Choroid plexus epithelial cell (primary cell): Measurements from ENCODE around the gene HDLBP.

Experiments used
- DNase-seq: peaks from one replicate; pipeline ENCODE4 v3.0.0-alpha.2; 2010; ENCODE audit warnings: low read depth
- H3K4me3 ChIP-seq: 2 replicates; pipeline ENCODE4 v1.5.1; 2011; ENCODE audit warnings: low read depth, mild to moderate bottlenecking, control low read depth, low read length, moderate library complexity
- TF ChIP-seq, protein P1 (sequence below): conservative IDR thresholded peaks from 2 replicates; pipeline ENCODE4 v1.5.1; 2011; ENCODE audit warnings: low read depth, mild to moderate bottlenecking, control low read depth, inconsistent platforms, low read length, moderate library complexity

Gene HDLBP

DNA sequence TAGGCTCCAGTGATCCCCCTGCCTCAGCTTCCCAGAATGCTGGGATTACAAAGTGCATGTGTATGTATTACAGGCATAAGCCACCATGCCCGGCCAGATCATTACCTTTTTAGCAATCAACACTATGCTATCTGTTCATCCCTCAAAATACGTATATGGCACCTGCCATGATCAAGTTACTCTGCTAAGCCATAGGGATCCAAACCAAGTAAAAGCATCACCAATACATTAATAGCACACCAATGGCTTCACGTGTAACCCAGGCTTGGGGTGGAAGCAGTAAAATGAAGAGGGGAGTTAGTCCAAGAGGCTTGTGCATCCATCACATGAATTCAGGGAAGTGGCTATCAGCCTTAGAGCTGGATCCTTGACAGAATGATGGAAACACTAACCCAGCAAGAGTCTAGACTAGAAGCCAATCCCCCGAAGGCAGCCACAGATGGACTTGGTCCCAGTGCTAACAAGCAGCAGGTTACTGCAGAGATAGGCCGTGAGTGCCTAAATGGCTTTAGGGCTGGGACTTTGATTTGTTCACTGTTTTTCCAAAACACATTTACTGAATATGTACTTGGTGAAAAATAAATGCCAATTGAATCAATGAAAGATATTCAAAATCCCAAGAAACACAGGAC lies 11.3 kb downstream of the HDLBP start:
- no peak for DNase-seq
- TF ChIP-seq, protein P1, sequence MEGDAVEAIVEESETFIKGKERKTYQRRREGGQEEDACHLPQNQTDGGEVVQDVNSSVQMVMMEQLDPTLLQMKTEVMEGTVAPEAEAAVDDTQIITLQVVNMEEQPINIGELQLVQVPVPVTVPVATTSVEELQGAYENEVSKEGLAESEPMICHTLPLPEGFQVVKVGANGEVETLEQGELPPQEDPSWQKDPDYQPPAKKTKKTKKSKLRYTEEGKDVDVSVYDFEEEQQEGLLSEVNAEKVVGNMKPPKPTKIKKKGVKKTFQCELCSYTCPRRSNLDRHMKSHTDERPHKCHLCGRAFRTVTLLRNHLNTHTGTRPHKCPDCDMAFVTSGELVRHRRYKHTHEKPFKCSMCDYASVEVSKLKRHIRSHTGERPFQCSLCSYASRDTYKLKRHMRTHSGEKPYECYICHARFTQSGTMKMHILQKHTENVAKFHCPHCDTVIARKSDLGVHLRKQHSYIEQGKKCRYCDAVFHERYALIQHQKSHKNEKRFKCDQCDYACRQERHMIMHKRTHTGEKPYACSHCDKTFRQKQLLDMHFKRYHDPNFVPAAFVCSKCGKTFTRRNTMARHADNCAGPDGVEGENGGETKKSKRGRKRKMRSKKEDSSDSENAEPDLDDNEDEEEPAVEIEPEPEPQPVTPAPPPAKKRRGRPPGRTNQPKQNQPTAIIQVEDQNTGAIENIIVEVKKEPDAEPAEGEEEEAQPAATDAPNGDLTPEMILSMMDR, result no peak
- no peak overlapping the region for H3K4me3 ChIP-seq

DNA sequence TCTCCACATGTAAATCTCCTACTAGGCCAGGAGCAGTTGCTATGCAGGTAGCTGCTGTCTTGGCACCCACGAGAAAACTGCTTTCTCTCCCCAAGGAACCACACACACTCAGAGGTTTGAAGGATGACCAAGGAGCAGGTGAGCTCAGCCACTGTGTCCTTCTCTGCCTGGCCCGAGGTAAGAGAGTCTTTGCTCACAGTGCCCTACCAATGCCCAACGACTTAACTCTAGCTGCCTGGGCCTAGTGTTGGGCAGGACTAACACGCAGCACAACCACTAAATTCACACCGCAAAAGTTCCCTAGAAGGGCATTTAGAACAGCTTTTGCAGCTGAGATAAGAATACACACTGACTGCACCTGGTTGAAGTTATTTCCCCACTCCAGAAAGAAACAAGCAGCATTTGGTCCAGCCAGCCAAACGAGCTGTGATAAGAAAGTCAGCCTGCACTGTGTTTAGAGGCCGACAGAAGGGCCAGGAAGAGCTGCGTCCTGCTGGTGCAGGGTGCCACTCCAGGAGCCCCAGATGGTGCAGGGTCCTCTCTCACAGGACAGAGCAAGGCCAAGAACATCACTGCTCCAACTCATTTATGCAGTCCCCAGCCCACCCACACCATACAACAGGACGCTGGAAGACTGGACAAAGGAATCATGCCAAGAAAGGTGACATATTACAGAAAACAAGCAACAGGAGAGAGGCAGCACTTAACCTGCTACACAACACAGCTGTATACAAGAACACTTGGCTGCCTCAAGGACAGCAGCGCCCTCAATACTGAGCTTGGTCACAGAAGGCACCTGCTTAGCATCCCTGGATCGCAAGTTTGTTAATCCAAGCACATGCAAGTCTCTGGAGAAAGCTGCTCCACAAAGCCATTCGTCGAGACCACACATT lies 12.5 kb downstream of the HDLBP start:
- DNase-seq, result no peak
- H3K4me3 ChIP-seq, result no peak overlapping the region
- TF ChIP-seq, protein P1, result no peak

DNA sequence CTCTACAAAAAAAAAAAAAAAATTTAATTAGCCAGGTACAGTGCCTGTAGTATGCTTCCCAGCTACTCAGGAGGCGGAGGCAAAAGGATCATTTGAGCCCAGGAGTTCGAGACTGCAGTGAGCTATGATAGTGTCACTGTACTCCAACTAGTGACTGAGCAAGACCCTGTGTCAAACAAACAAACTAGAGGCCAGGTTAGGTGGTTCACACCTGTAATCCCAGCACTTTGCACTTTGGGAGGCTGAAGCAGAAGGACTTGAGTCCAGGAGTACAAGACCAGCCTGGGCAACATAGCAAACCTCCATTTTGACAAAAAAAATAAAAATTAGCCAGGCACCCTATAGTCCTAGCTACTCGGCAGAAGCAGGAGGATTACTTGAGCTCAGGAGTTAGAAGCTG lies 13.4 kb downstream of the HDLBP start:
- no peak overlapping the region for H3K4me3 ChIP-seq
- DNase-seq, result no peak

DNA sequence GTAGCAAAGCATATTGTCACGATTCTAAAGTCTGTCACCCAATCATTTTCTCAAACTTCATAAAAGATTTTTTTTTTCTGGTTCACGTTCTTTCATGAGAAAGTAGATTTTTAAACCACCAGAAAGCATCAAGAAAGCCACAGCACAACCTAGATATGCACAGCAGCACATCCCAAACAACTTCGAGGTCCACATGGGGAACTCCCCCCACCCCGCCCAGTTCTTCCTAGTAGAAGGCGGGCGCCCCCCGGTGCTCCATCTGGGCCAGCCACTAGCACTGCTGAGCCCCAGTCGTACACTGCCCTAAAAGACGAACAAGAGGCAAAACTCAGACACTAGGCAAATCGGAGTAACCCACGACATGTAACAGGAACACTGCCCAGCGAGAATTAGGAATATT lies 15.5 kb downstream of the HDLBP start:
- DNase-seq, result no peak
- TF ChIP-seq, protein P1, result no peak
- H3K4me3 ChIP-seq, result no peak overlapping the region

More for the DNA sequence above, 13.4 kb downstream of the HDLBP start:
- TF ChIP-seq, protein P1, result no peak

DNA sequence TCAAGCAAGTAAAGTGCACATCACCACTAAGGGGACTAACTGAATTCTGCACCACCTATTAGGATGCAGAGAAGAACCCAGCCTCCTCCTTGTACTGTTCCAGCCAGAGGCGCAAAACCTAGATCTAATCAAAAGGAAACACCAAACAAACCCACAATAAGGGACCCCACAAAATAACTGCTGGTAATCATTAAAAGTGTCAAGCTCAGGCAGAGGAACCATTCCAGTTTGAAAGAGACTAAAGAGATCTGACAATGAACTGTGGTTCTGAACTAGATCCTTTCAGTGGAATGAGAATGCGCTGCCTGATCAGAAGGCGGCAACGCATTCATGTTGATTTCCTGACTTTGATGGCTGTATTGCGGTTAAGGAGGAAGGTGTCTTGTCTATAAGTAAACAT lies 16.8 kb downstream of the HDLBP start:
- DNase-seq, result no peak
- H3K4me3 ChIP-seq, result no peak overlapping the region
- TF ChIP-seq, protein P1, result no peak

DNA sequence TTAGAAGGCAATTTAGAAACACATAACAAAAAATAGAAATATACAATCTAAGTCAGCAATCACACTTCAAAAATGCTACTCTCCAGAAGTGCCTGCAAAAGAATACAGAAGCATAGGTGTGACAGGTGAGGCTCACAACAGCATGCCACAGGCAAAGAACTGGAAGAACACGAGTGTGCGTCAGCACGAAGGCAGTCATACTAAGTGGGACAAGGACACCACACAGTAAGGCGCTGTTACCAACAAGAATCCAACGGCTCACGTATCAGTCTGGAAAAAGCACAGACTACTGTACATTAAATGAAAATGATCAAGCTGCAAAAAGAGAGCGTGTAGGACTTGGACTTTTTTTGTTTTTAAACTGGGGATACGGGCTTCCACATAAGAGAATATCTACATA lies 18.7 kb downstream of the HDLBP start:
- H3K4me3 ChIP-seq, result no peak overlapping the region
- TF ChIP-seq, protein P1, result no peak
- DNase-seq, result no peak
